GM21423 (cell line): ENCODE measurements around the gene CITED2.
A peak's percentile ranks its signal among the peaks of the same experiment; 100 is the strongest.

Experiments used
- ATAC-seq: cut with Tn5 transposase; IDR thresholded peaks from one replicate; pipeline ENCODE4 v1.9.1; 2021; ENCODE audit warnings: mild to moderate bottlenecking, moderate library complexity; ENCODE audit not compliant: unreplicated experiment

Gene CITED2

DNA sequence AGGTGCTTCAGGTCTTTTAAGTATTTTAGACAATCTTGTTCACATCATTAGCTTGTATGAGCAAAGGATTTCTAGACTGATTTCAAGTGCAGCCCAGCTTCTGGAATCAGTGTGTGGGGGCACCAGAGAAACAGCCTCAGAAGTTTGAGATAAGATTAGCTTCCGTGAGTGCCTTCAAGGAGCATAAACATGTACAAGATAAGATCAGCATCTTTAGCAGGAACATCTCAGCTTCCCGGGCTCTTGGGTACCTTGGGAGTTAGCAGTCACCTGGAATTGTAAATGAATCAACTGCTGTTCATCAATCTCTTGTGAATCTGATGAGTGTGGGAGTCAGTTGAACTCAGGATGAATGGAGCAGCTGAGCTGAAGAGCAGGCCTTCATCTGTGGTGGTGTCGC is 12.0 kb upstream of the CITED2 start:
- ATAC-seq: no peak

- ATAC-seq: no peak
Measured at GRCh38 chr6:139381216-139381865, 6.9 kb upstream of the CITED2 start.

GRCh38 chr6:139380611-139381010 is 6.2 kb upstream of the CITED2 start:
- ATAC-seq: no peak

GRCh38 chr6:139380168-139380567 is 5.7 kb upstream of the CITED2 start:
- no peak for ATAC-seq

GRCh38 chr6:139378882-139379341 is 4.5 kb upstream of the CITED2 start:
- no peak for ATAC-seq

- ATAC-seq: no peak
Measured at GRCh38 chr6:139378226-139378625, 3.8 kb upstream of the CITED2 start.

DNA sequence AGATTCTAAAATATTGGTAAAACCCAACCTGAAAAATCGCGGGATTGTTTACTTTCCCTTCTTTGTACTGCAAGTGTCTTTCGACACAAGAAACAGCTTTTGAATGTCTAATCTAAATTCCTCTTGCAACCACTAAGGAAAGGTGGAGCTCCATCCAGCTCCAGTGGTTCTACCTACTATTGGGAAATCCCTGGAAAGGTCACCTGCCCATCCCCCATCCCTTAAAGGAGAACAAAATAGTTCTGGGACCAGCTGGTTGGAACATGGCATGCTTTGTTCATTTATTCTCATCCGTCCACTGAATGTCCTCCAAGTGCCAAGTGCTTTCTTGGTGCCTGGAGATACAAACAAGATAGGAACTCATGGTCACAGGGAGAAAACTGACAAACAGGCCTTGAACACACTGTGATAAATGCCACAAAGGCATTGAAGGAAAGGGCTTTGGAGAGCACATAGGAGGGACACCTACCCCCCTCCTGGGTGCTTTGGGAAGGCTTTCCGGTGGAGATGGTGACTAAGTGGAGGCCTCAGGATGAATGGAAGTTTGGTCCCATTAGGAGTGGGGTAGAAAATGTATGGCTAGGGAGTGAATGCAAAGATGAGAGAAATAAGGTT is 2.3 kb upstream of the CITED2 start:
- no peak for ATAC-seq

DNA sequence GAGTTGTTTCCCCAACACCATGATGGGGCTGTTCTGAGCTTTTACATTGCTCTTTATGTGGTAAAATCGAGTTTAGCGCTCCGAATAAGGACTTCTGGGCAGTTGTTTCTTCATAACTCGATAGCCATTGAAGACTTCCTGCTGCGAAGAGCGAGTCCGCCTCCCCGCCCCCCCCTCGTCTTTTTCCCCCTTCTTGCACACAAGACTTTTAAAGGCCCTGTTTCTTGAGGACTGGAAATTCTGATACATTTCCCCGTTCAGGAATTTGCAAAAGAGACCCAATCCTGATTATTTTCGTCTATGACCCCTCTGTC is 1.5 kb upstream of the CITED2 start:
- ATAC-seq: no peak

DNA sequence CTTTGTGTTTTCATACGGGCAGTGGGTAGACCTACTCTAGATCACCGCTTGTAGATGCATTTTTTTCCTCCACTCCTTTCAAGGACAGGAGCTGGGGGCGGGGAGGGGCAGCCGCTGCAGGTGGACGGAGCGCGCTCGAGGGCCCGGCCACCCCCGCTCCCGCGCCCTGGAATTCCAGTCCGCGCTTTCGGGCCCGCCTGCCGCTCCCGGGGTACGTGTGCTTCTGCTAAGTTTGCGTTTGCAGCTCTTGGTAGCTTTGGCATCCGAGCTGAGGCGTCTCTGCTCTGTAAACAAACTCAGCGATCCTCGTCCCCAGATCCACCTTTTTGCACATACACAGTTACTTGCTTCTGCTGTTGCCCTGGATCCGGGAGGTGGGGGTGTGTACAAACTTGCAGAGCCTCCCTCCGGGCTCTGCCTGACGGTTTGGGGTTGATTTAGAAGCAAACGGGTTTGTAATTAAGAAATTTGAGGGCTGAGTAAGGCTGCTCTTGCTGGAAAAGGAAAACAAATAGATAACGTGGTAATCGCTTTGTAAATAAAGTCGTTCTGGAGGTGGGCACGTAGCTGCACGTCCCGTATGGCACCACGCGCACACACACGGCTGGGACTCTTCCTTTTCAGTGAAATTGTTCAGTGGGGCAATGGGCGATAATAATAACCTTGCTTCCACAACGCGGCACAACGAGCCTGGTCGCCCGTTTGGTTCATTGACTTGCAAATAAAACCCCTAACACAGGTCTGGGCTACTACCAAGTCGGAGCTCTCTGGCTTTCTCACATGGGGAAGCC is 973 bp upstream of the CITED2 start:
- peak; percentile 46 for ATAC-seq

- peak; percentile 9 for ATAC-seq
Measured at GRCh38 chr6:139373928-139374356, 506 bp downstream of the CITED2 start.

DNA sequence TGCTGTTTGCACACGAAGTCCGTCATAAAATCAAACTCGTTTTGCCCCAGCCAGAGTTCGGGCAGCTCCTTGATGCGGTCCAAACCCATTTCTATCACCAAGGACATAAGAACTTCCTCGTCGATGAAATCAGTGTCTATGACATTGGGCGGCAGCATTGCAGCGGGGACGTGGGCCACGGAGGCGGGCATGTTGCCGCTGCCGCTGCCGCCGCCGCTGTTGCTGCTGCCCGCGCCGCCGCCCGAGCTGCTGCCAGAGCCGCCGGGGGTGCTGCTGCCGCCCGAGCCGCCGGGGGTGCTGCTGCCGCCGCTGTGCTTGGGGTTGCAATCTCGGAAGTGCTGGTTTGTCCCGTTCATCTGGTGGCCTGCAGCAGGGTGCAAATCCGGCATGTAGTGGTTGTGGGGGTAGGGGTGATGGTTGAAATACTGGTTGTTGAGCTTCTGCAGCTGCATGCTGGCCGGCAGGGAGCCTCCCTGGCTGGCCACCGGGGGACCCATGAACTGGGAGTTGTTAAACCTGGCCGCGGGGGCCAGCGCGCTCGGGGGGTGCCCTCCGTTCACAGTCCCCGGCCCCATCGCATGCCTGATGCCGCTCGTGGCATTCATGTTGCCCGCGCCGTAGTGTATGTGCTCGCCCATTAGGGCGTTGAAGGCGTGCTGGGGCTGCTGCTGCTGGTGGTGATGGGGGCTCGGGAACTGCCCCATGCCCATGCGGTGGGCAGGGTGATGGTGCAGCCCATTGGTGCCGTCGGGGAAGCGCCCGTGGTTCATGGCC is 1.1 kb downstream of the CITED2 start:
- ATAC-seq: peak; percentile 30

GRCh38 chr6:139372326-139373153 is 1.9 kb downstream of the CITED2 start:
- ATAC-seq: no peak

DNA sequence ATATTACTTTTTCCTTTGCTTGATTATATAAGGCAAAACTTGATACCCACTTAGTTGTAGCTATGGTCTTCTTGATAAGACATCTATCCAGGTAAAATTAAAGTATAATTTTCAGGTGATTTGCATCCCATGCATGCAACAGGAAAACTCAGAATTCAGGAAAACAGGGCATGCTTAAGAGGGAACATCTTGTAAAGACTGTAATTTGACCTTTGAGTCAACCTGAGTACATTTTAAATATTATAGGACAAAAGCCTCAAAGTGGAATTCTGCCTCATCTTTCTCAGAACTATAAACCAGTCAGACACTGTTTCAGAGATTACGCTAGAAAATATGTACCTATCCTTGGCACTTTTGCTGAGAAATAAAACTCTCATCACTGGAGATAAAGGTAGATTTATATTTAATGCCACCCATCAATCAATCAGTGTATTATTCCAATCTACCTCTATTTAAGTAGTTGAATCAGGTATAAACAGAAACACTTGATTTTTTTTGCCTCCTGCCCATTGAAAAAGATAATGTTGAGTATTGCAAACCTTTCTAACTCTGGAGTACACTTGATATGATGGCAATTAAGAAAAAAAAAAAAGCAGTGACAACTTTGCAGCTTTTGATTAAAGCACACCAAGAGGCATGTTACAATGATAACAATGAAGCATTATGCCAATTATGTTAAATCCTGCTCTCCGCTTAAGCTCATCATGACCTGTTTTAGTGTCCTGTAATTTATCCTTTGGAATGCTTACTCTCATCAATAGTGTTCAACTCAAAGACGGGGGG is 2.8 kb downstream of the CITED2 start:
- no peak for ATAC-seq

DNA sequence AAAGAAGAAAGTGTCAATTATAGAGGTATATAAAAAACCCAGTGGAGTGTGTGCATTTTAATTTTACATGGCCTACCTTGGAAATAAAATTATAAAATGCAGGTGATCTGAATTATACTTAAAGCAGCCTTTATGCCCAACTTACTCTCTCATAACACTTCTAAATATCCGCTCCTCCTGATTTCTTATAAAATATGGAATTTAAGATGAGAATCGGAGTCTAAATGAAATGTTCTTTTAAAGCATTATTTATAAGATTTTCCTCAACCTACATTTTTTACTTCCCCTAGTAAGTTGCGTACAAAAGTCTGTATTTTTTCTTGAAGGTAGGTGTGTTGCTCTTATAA is 3.5 kb downstream of the CITED2 start:
- no peak for ATAC-seq

GRCh38 chr6:139370283-139370998 is 4.0 kb downstream of the CITED2 start:
- ATAC-seq: no peak

DNA sequence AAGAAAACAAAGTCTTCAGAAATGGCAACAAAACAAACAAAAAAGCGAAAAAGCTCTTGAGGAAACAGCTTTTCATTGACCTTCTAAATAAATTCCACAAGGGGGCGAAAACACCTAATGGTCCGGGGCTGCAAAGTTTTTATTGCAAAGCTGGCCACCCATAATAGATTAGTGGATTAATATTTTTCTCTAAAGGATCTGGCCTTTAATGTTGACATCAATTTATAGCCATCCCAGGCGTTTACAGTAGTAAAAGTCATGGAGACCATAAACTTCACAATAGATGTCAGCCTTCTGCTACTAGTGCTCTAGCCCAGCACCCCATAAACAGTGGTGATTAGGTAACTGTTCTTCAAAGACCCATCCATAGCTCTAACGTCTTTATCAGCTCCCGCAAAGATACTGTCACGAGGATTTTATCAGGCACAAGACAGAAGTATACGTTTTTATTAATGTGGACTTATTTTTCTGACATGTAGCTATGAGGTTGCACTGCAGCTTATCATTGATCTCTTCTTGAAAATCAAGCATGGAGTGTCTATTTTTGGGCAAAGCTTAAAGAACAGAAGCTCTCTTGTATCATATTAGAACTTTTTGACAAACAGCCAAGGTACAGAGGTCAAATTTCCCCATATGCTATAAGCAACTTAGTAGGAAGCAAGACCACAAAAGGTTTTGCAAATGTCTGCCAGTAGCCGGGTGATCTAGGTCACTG is 4.7 kb downstream of the CITED2 start:
- no peak for ATAC-seq

- no peak for ATAC-seq
Measured at GRCh38 chr6:139369068-139369467, 5.4 kb downstream of the CITED2 start.

GRCh38 chr6:139368661-139369060 is 5.8 kb downstream of the CITED2 start:
- no peak for ATAC-seq
